Mesodermal cell (in vitro differentiated cells): ENCODE results near the gene COL8A2. TPM values are rescaled to one million over a fixed set of nuclear protein-coding genes. Genes with fewer than 3 reads are reported as not detected.
A peak's percentile ranks its signal among the peaks of the same experiment; 100 is the strongest.

Source experiments
- H3K27ac ChIP-seq: 2 replicates; pipeline ENCODE4 v1.7.0; 2013; ENCODE audit warnings: mild to moderate bottlenecking, low read depth, low read length, moderate library complexity; ENCODE audit not compliant: severe bottlenecking
- H3K36me3 ChIP-seq: 2 replicates; pipeline ENCODE4 v1.7.1; 2013; ENCODE audit warnings: mild to moderate bottlenecking, low read length, moderate library complexity; ENCODE audit not compliant: control insufficient read depth, insufficient read depth
- H3K4me1 ChIP-seq: one replicate; pipeline ENCODE4 v1.7.1; 2013; ENCODE audit warnings: mild to moderate bottlenecking, low read length; ENCODE audit not compliant: insufficient read depth, control insufficient read depth, poor library complexity, severe bottlenecking
- H3K4me3 ChIP-seq: 2 replicates; pipeline ENCODE4 v1.7.0; 2013; ENCODE audit warnings: low read length, control low read depth, mild to moderate bottlenecking; ENCODE audit not compliant: insufficient read depth, poor library complexity, severe bottlenecking; ENCODE audit errors: extremely low read depth
- H3K9me3 ChIP-seq: 2 replicates; pipeline ENCODE4 v1.7.1; 2013; ENCODE audit warnings: mild to moderate bottlenecking, low read length, moderate library complexity; ENCODE audit not compliant: control insufficient read depth
- WGBS, 2 experiments: methylation state at CpG; one replicate each; pipeline ENCODE4 v1.1.5; 2013; ENCODE audit warnings: missing lambda C conversion rate in 2 of 2; ENCODE audit not compliant: insufficient coverage in 2 of 2; 5-methylcytosine and 5-hydroxymethylcytosine counted together
- polyA plus RNA-seq, 2 experiments: library from polyadenylated mRNA; stranded (reverse); fragments of 50-300 nt; gene quantifications; one replicate each; pipeline ENCODE4 v1.2.3, GENCODE V29; 2013

COL8A2 gene
- polyA plus RNA-seq (2013, experiment 1 of 2), result 0.37 TPM
- polyA plus RNA-seq (2013, experiment 2 of 2), result 0.61 TPM

DNA sequence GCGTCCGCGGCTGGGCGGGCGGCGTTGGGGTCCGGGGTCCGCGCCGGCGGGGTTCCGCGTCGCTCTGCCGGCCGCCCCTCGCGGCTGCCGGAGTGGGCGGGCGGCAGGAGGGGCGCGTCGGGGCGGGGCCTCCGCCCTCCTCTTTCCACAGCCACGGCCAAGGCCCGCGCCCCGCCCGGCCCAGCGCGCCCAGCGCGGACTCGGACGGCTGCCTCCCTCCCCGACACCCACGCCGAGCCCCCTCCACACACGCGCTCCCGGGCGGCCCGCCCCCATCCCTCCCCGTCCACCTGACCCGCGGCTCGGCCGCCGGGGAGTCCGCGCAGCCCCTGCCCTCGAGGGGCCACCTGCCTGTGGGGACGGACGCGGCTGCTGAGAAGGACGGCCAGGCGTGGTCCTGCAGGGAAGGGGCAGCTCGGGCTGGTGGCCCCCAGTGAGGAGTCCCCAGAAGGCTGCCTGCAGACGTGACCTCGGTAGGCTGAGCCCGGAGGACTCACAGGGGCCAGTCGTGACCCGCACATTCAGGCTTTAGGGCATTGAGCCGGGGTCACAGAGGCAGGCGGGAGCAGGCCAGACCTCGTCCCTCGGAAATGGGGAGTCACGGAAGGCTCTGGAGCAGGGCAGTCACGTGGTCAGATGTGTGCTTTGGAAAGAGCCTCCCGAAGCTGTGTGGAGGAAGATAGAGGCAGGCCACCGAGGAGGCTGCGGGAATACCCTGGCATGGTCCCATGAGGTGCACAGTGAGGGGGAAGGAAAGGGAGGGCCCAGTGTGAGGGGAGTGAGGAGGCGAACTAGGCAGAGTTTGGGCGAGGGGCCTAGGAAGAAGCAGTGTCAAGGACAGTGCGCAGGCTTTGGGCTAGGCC is at the start of gene COL8A2:
COL8A2 (minus strand) TSS at position 94 of the 863 bp plus-strand sequence. CDS start 24,980 bp downstream, outside the sequence.
- no peaks in the 10 kb centered on the region for H3K4me1 ChIP-seq
- no peaks in the 10 kb centered on the region for H3K36me3 ChIP-seq
- H3K9me3 ChIP-seq, result no peaks in the 10 kb centered on the region
- H3K4me3 ChIP-seq, result peak within 1 kb of the TSS; percentile 16
- WGBS, 2 experiments, result 28 to 49% methylated on average over 31 to 54 of the region's 77 CpGs
- H3K27ac ChIP-seq, result no peak within 1 kb of the TSS

GRCh38 chr1:36174713-36175112 is 49.7 kb upstream of the COL8A2 start:
- Histone ChIP-seq H3K9me3 (no peaks in the 10 kb centered on the region), H3K4me3 (no peak overlapping the region), H3K36me3 (peaks cover 96% of the 10 kb centered on the region), H3K4me1 (peaks cover 62% of the 10 kb centered on the region), H3K27ac (peak overlapping the region; percentile 57)
- WGBS, 2 experiments, result 90 to 94% methylated on average over 2 to 9 of the region's 11 CpGs

DNA sequence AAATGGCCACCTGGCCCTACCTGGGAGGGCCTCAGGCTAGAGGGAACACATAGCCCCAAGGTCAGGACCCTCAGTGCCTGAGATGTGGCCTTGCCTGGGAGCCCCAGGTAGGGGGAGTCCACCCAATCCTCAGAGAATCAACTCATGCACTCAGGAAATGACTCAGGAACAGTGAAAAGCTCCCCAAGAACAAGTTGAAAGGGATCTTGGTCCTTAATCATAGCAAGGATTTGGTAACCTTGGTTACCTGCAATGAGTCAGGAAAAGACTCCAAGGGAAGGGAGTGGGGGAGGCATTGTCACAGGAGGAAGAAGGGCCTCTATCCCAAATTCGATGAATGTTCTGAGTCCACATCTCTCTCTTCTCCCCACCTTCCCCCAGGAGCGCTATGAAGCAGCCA is 48.0 kb upstream of the COL8A2 start:
- Histone ChIP-seq H3K27ac (peak overlapping the region; percentile 29), H3K4me1 (peaks cover 54% of the 10 kb centered on the region), H3K36me3 (peaks cover 86% of the 10 kb centered on the region), H3K9me3 (no peaks in the 10 kb centered on the region), H3K4me3 (no peak overlapping the region)
- WGBS, 2 experiments, result 100% methylated on average over 1 of the region's 2 CpGs

DNA sequence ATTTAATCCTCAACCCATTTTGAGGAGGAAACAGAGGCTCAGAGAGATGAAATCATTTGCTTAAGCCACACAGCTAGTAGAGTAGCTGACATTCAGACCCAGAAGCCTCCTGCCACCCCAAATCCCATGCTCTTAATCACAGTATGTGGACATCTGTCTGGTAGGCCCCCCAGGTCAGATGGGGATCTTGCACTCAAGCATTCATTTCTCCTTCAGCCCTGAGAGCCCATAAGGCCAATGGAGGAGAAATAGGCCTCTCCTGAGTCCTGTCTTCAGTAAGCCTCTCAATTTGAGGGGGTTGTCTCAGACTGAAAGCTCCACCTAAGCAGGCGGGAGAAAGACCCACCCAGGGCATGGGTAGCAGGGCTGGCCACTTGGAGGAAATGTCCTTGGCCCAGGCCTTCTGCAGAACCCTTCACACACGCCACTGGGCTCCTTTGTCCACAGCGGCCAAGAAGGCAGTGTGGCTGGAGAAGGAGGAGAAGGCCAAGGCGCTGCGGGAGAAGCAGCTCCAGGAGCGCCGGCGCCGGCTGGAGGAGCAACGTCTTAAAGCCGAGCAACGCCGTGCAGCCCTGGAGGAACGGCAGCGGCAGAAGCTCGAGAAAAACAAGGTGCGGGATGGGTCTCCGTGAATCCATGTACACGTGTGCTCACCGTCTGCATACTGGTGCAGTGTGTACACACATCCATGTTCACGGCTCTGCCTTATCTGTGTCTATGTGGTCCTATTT is 47.2 kb upstream of the COL8A2 start:
- 97 to 98% methylated on average over 21 of the region's 21 CpGs for whole genome bisulfite sequencing, 2 experiments
- no peak overlapping the region for H3K27ac ChIP-seq
- peaks cover 46% of the 10 kb centered on the region for H3K4me1 ChIP-seq
- H3K36me3 ChIP-seq, result peaks cover 85% of the 10 kb centered on the region
- no peak overlapping the region for H3K4me3 ChIP-seq
- H3K9me3 ChIP-seq, result no peaks in the 10 kb centered on the region

GRCh38 chr1:36170643-36171412 is 45.8 kb upstream of the COL8A2 start:
- 95 to 98% methylated on average over 7 to 9 of the region's 12 CpGs for WGBS, 2 experiments
- peaks cover 47% of the 10 kb centered on the region for H3K4me1 ChIP-seq
- H3K9me3 ChIP-seq, result no peaks in the 10 kb centered on the region
- H3K27ac ChIP-seq, result no peak overlapping the region
- peaks cover 89% of the 10 kb centered on the region for H3K36me3 ChIP-seq
- H3K4me3 ChIP-seq, result no peak overlapping the region

- 100% methylated on average over 1 of the region's 3 CpGs for WGBS, 2 experiments
- Histone ChIP-seq H3K27ac (no peak overlapping the region), H3K4me3 (no peak overlapping the region), H3K9me3 (no peaks in the 10 kb centered on the region), H3K4me1 (peaks cover 30% of the 10 kb centered on the region), H3K36me3 (peaks cover 86% of the 10 kb centered on the region)
Measured at GRCh38 chr1:36168514-36168913, 43.5 kb upstream of the COL8A2 start.

- H3K4me3 ChIP-seq, result no peak overlapping the region
- peaks cover 82% of the 10 kb centered on the region for H3K36me3 ChIP-seq
- H3K4me1 ChIP-seq, result peaks cover 18% of the 10 kb centered on the region
- WGBS, 2 experiments, result 95 to 97% methylated on average over 11 to 14 of the region's 15 CpGs
- H3K9me3 ChIP-seq, result no peaks in the 10 kb centered on the region
- no peak overlapping the region for H3K27ac ChIP-seq
Measured at GRCh38 chr1:36166938-36167905, 42.2 kb upstream of the COL8A2 start.

DNA sequence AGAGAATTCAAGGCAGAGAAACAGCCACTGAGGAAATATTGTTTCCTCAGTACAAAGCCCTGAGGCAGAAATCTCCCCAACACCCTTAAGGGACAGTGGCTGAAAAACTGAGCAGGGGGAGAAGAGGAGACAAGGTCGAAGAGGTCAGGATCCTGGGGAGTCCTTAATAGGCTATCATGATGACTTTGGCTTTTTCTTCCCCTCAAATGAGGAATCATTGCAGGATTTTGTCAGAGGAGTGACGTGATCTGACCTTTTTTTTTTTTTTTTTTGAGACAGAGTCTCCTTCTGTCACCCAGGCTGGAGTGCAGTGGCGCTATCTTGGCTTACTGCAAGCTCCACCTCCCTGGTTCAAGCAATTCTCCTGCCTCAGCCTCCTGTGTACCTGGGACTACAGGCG is 41.1 kb upstream of the COL8A2 start:
- Histone ChIP-seq H3K4me3 (no peak overlapping the region), H3K9me3 (no peaks in the 10 kb centered on the region), H3K27ac (no peak overlapping the region), H3K36me3 (peaks cover 82% of the 10 kb centered on the region), H3K4me1 (peaks cover 19% of the 10 kb centered on the region)
- 73 to 100% methylated on average over 1 to 3 of the region's 4 CpGs for WGBS, 2 experiments

GRCh38 chr1:36165145-36165544 is 40.1 kb upstream of the COL8A2 start:
- Histone ChIP-seq H3K4me1 (peaks cover 25% of the 10 kb centered on the region), H3K27ac (no peak overlapping the region), H3K4me3 (no peak overlapping the region), H3K36me3 (peaks cover 76% of the 10 kb centered on the region), H3K9me3 (no peaks in the 10 kb centered on the region)
- WGBS, 2 experiments, result 100% methylated on average over 1 of the region's 1 CpG; no CpG with 5 or more reads in 1 of the 2 experiments
